GM12875 (cell line): ENCODE results near the gene MEGF6.

Experiments
- H3K4me3 ChIP-seq: one replicate; pipeline ENCODE4 v1.5.1; 2011; ENCODE audit warnings: low read depth, low read length, control low read depth
- CTCF ChIP-seq: IDR thresholded peaks from 2 replicates; pipeline ENCODE4 v1.5.1; 2011; ENCODE audit warnings: low read depth, mild to moderate bottlenecking, control low read depth, inconsistent platforms, low read length, moderate library complexity, borderline replicate concordance; ENCODE audit not compliant: insufficient read depth

Gene MEGF6

GRCh38 chr1:3506943-3507342 lies 104.4 kb downstream of the MEGF6 start:
- no peak overlapping the region for H3K4me3 ChIP-seq
- TF ChIP-seq CTCF: no peak

GRCh38 chr1:3506041-3506440 lies 105.3 kb downstream of the MEGF6 start:
- no peak overlapping the region for H3K4me3 ChIP-seq
- no peak for TF ChIP-seq CTCF

- H3K4me3 ChIP-seq: no peak overlapping the region
- no peak for TF ChIP-seq CTCF
Measured at GRCh38 chr1:3505161-3505560, 106.1 kb downstream of the MEGF6 start.

- no peak for TF ChIP-seq CTCF
- H3K4me3 ChIP-seq: no peak overlapping the region
Measured at GRCh38 chr1:3504822-3505153, 106.5 kb downstream of the MEGF6 start.

GRCh38 chr1:3504151-3504821 lies 107.0 kb downstream of the MEGF6 start:
- H3K4me3 ChIP-seq: no peak overlapping the region
- TF ChIP-seq CTCF: no peak

GRCh38 chr1:3503525-3503886 lies 107.8 kb downstream of the MEGF6 start:
- no peak overlapping the region for H3K4me3 ChIP-seq
- TF ChIP-seq CTCF: no peak

- TF ChIP-seq CTCF: no peak
Measured at GRCh38 chr1:3502641-3503524, 108.4 kb downstream of the MEGF6 start.

More at GRCh38 chr1:3502641-3503524, 108.4 kb downstream of the MEGF6 start:
- no peak overlapping the region for H3K4me3 ChIP-seq
